Hematopoietic multipotent progenitor cell treated with erythropoietin and hydrocortisone succinate and interleukin-3 and kit ligand, for 17 days (in vitro differentiated cells): ENCODE data around the gene ELMO2.
"Not testable (repeated sequence)": the region's sequence is repeated elsewhere in the genome, so short reads cannot be mapped to it uniquely, and the experiment has no call there.

Experiments used
- DNase-seq: peaks from one replicate; pipeline ENCODE4 v3.0.0-alpha.2; 2015; ENCODE audit warnings: low spot score

ELMO2 gene

DNA sequence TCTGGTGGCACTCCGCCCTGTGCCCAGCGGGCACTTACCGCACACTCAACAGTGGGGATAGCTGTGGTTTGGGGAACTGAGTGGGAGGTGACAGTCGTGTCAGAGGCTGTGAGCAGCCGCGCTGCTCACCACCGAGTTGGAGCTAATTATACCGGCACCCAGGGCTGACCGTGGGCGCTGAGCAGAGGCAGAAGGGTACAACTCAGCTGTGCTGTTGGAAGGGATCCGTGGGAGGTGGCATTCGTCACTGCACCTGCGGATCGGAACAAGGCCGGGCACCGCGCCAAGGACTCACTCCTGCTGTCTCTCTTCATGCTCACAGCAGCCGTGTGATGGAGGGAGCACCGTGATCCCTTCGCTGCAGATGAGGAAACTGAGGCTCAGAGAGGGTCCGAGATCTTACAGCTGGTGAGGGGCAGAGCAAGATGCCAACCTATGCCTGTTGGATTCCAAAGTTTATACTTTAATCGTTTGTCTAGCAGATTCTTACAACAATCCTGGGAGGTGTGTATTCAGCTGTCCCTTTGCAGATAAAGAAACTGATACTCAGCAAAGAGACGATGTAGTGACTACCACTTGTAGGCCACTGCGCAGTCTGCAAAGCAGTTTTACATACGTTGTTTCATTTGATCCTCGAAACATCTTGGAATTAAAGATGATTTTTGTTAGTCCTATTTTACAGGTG is 713 bp upstream of the ELMO2 start:
- peak; percentile 61 for DNase-seq

- DNase-seq, result no peak
Measured at GRCh38 chr20:46402331-46402811, 4.0 kb downstream of the ELMO2 start.

DNA sequence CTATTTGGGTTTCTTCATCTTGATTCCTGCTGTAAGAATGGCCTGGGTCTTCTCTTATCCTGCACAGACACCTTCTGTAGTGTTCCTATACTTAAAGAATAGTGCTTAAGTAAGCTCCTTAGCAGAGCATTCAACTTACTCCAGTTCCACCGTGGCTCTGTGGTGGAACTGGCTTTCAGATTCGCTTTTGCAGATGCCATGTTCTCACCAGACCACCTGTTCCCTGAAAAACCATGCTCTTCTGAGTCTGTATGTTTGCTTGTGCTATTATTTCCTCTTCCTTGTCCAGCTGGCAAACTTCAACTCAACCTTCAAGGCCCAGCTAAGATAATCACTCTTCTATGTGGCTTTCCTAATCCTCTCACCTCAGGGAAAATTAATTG is 4.9 kb downstream of the ELMO2 start:
- no peak for DNase-seq

DNA sequence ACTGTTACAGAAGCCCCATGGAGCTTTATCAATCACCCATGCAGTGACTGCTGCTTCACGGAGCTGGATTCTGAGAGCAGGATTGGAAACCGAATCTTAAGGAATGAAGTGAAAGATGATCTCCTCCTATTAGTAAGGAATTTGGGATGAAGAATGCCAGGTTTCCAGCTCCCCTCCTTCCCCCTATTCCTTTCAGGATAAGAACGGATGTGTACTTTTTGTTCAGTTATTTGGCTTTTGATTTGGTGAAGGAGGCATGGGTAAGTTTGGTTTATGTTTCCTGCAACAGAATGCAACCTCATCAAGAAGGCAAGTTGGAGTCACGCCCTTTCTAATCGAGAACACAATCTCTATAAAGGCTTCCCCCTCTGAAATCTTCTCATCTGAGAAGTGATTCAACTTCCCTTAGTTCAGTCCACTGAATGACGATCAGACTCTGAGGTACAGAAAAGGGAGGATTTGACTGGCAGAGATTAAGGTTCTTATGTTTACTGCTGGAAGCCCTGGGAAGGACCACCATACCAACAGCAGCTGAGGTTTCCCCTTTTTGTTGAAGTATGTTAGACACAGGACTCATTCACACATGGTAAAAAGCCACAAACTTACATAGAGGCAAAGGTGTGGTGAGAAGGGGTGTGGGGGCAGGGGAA is 5.5 kb downstream of the ELMO2 start:
- DNase-seq, result no peak

GRCh38 chr20:46400253-46400652 is 6.2 kb downstream of the ELMO2 start:
- DNase-seq, result no peak

GRCh38 chr20:46399401-46399800 is 7.0 kb downstream of the ELMO2 start:
- no peak for DNase-seq

DNA sequence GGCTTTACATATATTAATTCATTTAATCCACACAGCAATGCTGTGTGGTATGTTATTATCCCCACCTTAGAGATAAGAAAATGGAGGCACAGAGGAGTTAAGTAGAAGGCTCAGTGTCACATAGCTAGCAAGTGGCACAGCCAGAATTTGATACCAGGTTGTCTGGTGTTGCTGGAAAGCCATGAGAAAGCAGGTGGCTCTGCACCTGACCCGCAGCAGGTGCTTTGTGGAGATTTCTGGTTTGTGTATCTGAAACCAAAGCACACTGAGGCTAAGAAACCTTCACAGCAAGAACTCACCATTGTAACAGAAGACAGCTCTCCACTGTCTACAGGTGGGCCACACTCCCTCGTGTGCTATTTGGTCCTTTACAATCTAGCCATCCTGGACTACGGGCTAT is 7.5 kb downstream of the ELMO2 start:
- DNase-seq, result no peak

GRCh38 chr20:46396052-46396740 is 10.2 kb downstream of the ELMO2 start:
- no peak for DNase-seq

DNA sequence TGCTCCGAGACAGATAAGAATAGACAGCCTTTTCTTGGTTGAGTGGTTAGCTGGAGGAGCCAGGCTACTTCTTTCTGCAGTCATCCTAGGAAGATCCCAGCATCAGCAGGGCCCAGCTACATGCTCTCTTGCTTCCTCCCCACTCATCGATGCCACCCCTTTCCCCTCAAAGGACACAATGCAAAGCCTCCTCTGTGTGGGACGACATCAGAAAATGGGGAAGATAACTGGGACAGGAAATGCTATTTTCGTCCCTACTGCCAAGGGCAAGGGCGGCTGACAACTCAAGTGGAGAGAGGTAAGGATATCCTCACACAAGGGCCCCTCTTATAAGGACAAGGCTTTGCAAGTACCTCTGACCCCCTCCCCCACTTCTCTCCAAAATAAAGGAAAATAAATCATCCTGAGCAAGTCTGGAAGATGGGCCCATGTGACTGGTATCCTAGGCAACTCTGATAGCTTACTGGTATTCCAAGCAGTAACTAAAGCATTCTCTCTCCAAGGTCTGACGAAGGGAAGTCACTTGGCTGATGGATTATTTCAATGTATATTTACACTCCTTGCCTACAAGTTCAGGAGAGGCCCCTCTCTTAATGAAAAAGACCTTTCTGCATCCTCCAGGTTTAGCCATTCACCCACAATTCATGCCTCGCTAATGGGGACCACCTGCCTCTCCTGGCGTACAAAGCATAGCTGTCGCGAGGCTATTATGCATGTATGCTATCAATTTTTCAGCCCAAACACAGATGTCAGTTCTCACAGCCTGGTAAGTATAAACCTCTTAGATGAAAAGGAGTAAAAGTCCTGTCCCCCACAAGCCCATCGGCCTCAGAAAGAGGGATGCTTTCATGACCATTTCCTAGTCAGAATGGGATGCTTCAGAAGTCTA is 11.3 kb downstream of the ELMO2 start:
- no peak for DNase-seq

DNA sequence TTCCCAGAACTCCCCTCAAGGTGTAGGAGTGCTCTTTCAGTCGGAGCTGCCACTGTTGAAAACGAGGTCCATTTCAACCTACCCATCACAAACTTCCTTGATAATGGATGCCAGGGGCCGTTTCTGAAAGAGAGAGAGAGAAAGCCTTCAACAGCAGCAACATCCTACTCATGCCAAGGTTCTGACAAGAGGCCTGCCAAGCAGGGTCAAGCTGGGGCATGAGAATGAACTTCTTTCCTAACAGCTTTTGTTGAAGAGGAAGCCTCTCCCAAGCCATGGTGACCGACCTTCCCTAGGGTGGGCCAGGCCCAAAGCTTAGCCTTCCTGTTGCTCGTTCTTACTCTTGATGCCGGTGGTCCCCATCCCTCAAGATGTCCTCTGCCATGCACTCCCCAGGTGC is 12.4 kb downstream of the ELMO2 start:
- DNase-seq, result no peak

DNA sequence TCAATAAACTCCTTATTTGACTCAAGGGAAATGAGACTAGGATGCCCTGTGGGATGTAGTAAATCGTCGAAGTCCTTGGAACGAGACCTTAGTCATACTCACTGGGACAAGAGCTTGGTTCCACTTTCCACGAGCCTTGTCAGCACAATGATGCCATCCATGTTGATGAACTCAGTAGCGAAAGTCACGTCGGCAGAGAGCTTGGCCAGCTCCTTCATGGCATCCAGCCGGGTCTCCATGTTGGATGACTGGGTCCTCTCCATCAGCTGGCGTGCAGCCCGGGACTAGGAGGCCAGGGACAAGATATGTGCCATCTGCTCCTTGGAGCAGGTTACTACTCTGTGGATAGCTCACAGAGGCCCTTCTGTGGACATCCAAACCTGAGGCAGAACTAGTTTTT is 17.5 kb downstream of the ELMO2 start:
- DNase-seq, result no peak

DNA sequence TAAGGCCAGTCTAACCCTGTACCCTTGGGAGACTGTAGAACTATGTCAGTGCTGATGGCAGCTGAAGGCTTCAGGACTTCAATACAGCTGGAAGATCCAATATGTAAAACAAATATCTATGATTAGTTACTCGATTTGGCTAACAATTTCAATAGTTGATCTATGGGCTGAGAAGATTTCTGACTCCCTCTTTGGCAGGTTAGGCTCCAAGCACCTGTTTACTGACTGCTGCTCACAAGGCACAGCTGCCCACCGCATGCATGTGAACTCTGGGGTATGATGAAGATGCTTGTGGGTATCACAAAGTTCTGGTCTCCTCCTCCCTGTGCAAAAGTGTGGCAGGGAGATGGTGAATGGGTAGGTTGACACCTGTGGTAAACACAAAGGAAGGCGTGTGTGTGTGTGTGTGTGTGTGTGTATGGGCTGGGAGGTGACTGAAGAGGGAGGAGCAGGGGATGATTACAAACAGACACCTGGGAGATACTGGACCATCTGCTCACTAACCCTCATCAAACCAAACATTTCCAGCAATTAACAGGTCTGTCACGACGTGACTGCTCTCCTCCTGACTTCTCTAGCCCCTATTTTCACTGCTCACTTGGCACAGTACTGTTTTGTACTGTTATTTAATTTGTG is 18.1 kb downstream of the ELMO2 start:
- DNase-seq, result no peak

- not testable (repeated sequence) for DNase-seq
Measured at GRCh38 chr20:46387054-46387453, 19.4 kb downstream of the ELMO2 start.

DNA sequence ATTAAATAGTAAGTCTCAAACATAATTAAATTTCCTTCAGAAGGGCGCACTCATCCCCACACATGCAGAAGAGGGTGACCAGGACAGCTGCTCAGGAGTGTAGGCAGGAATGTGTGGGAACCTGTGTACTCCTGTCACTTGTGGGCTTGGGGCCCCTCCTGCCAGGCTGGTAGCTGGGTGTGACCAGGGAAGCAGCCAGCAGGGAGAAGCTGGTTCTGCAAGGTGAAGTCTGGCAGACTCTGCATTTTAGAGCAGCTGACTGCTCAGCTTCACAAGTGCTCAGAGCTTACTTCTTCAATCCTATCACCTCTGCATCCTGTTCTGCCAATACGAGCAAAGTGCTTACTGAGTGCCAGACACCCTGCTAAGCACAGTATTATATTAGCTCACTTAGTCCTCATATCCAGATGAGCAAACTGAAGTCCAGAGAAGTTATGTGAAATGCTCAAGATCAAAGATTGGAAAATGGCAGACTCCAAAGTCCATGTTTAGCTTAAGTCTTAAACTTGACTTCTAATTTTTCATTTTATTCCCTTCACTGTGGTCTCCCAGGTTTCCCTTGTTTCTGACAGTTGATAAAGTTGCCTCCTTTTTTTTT is 27.9 kb downstream of the ELMO2 start:
- DNase-seq, result no peak

DNA sequence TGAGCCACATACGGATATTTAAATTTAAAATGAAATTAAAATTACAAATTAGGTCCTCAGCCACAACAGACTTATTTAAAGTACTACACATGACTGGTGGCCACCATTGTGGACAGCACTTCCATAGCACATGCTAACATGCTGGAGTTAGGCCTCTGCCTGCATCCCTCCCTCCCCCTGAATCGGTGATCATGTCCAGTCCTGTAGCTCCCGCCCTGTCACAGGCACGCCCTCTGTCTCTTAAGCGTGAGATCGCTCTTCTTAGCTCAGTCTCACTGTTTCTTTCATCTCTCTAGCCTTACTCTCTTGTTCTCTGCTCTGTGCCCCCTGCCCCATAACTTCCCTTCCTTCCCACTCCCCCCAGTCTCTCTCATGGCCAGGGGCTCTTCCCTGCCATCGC is 28.9 kb downstream of the ELMO2 start:
- DNase-seq, result no peak

GRCh38 chr20:46376196-46376785 is 30.1 kb downstream of the ELMO2 start:
- no peak for DNase-seq

- no peak for DNase-seq
Measured at GRCh38 chr20:46375771-46376170, 30.6 kb downstream of the ELMO2 start.

DNA sequence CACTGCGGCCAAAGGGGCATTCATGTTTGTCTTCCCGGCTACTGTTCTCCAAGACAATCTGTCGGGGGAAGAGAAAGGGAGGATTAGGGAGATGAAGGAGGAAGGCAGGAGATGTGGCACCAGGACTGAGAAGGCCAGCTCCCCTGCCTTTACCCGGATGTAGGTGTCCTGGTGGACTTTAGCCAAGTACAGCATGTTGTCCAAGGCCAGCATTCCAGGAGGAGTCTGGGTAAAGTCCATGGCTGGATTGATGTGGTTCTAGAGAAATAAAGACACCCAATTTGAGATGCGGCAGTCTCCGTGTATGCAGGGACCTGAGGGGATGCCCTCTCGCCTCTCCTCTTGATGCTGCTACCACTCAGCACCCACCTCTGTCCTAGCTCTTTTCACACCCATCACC is 32.0 kb downstream of the ELMO2 start:
- no peak for DNase-seq

DNA sequence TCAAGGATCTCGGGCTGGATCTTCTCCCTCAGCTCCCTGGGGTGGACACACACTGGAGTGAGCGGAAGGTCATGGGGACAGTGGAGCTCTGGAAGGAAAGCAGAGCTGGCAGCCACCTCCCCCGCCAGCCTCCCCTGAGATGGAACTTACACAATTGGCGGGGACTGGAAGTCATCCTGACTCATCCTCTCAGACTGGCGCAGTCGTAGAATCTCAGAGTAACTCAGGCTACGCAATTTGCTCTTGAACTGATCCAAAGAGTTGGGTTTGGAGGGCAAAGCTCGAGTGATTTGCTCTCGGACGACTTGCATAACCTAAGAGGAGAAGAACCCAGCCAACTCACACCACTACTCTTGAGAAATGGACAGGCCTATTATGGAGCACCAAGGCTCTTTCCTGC is 34.8 kb downstream of the ELMO2 start:
- DNase-seq, result no peak

GRCh38 chr20:46368902-46369268 is 37.5 kb downstream of the ELMO2 start:
- DNase-seq, result no peak
